ENCODE results near the gene TSSC4.

- TF ChIP-seq POLR2AphosphoS5 (IDR thresholded peaks at IDR 0.05) (no peak), POLR2A (IDR thresholded peaks at IDR 0.05) (no peak), CTCF (IDR thresholded peaks at IDR 0.05) (no peak), EP300 (IDR thresholded peaks at IDR 0.05) (no peak)
These were observed 13.1 kb upstream of the TSSC4 start for GRCh38 chr11:2387266-2387987.

Data from stomach (tissue), 4 donors.